Thoracic aorta (tissue), 2 donors: ENCODE measurements around the gene USP48. TPM values are rescaled to one million over a fixed set of nuclear protein-coding genes. Genes with fewer than 3 reads are reported as not detected.
"Not testable (repeated sequence)": the region's sequence is repeated elsewhere in the genome, so short reads cannot be mapped to it uniquely, and the experiment has no call there.

Source experiments
- ATAC-seq: fragments of 150-250 bp; one replicate; pipeline ENCODE4 v1.8.0; 2017; ENCODE audit warnings: low read depth; ENCODE audit not compliant: insufficient number of reproducible peaks, low FRiP score
- DNase-seq: peaks from one replicate; pipeline ENCODE4 v3.0.0-alpha.2; 2020; ENCODE audit warnings: low spot score
- H3K27ac ChIP-seq, 2 donors: fragments of 200-600 bp; sonication (generic); 1 replicate in 1 of 2; 2 replicates in 1 of 2; pipeline ENCODE4 v1.5.1; 2016; ENCODE audit warnings: mild to moderate bottlenecking in 2 of 2, moderate library complexity in 2 of 2
- H3K27me3 ChIP-seq: fragments of 200-600 bp; sonication (generic); replicated peaks from 2 replicates; pipeline ENCODE4 v1.6.0; 2016; ENCODE audit warnings: mild to moderate bottlenecking; ENCODE audit not compliant: insufficient read depth
- H3K36me3 ChIP-seq: fragments of 200-600 bp; sonication (generic); one replicate; pipeline ENCODE4 v1.5.1; 2016
- H3K4me1 ChIP-seq, 2 donors: fragments of 200-600 bp; sonication (generic); 1 replicate in 1 of 2; 2 replicates in 1 of 2; pipeline versions ENCODE4 v1.5.1 to v1.6.0; 2016; ENCODE audit warnings: low read depth in 2 of 2, mild to moderate bottlenecking in 1 of 2; ENCODE audit not compliant: control insufficient read depth in 1 of 2
- H3K4me3 ChIP-seq: fragments of 200-600 bp; sonication (generic); 2 replicates; pipeline ENCODE4 v1.5.1; 2016; ENCODE audit warnings: mild to moderate bottlenecking
- H3K9me3 ChIP-seq: fragments of 200-600 bp; sonication (generic); 2 replicates; pipeline ENCODE4 v1.5.1; 2016
- total RNA-seq, 2 donors: library from RNA; depleted of rRNA; stranded (reverse); fragments of >200 nt; gene quantifications; one replicate each; pipeline versions ENCODE4 v1.1.0 to v1.2.3, GENCODE V29; 2016
- TF ChIP-seq, protein P1 (sequence below): fragments of 200-600 bp; sonication (generic); IDR thresholded peaks from one replicate; pipeline ENCODE4 v1.5.1; 2019; ENCODE audit warnings: antibody characterized with exemption

Gene USP48
- total RNA-seq, 2 donors from 2014 or later = 48.9 to 77.5 TPM

DNA sequence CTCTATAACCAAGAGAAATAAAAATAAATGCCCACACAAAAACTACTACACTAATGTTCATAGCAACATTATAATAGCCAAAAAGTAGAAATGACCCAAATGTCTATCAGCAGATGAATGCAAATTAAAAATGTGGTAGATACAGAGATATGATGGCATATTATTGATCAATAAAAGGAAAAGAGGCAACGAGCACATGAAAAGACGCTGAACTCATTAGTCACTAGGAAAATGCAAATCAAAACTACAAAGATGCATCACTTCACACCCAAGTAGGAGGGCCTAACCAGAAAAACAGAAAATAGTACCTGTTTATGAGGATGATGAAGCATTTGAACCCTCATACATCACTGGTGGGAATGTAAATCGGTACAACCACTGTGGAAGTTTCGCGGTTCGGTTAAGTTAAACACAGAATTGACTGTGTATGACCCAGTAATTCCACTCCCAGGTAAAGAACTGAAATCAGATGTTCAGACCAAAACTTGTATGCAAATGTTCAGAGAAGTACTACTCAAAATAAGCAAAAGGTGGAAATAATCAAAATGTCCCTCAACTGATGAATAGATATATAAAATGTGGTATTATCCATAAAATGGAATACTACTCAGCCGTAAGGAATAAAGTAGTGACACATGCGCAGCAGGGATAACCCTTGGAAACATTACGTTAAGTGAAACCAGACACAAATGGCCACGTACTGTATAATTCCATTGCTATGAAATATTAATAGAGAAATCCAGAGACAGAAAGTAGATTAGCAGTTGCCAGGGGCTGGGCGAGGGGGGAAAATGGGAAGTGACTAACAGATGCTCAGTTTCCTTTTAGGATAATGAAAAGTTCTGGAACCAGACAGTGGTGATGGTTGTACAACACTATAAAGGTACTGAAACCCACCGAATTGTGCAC, 3.1 kb downstream of the USP48 start:
- ATAC-seq (no peak), DNase-seq (no peak)
- H3K27me3 ChIP-seq = no peaks in the 10 kb centered on the region
- H3K36me3 ChIP-seq = no peaks in the 10 kb centered on the region
- no peaks in the 10 kb centered on the region for H3K9me3 ChIP-seq
- peaks cover 5 to 29% of the 10 kb centered on the region in 2 donors for H3K4me1 ChIP-seq
- H3K4me3 ChIP-seq = no peak overlapping the region
- H3K27ac ChIP-seq = no peak overlapping the region
- TF ChIP-seq, protein P1, sequence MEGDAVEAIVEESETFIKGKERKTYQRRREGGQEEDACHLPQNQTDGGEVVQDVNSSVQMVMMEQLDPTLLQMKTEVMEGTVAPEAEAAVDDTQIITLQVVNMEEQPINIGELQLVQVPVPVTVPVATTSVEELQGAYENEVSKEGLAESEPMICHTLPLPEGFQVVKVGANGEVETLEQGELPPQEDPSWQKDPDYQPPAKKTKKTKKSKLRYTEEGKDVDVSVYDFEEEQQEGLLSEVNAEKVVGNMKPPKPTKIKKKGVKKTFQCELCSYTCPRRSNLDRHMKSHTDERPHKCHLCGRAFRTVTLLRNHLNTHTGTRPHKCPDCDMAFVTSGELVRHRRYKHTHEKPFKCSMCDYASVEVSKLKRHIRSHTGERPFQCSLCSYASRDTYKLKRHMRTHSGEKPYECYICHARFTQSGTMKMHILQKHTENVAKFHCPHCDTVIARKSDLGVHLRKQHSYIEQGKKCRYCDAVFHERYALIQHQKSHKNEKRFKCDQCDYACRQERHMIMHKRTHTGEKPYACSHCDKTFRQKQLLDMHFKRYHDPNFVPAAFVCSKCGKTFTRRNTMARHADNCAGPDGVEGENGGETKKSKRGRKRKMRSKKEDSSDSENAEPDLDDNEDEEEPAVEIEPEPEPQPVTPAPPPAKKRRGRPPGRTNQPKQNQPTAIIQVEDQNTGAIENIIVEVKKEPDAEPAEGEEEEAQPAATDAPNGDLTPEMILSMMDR = no peak

GRCh38 chr1:21778405-21778727, 4.6 kb downstream of the USP48 start:
- DNase-seq (no peak), ATAC-seq (no peak)
- H3K4me1 ChIP-seq = peaks cover 8 to 22% of the 10 kb centered on the region in 2 donors
- TF ChIP-seq, protein P1 = no peak
- H3K27ac ChIP-seq = no peak overlapping the region
- H3K9me3 ChIP-seq = no peaks in the 10 kb centered on the region
- no peak overlapping the region for H3K4me3 ChIP-seq
- no peaks in the 10 kb centered on the region for H3K27me3 ChIP-seq
- no peaks in the 10 kb centered on the region for H3K36me3 ChIP-seq

- not testable (repeated sequence) for ATAC-seq, H3K36me3 ChIP-seq, H3K4me3 ChIP-seq, H3K27me3 ChIP-seq, H3K27ac ChIP-seq, H3K9me3 ChIP-seq, DNase-seq
- H3K4me1 ChIP-seq = peaks cover 8 to 21% of the 10 kb centered on the region in 2 donors
Observed at GRCh38 chr1:21776925-21777324, 6.0 kb downstream of the USP48 start.

DNA sequence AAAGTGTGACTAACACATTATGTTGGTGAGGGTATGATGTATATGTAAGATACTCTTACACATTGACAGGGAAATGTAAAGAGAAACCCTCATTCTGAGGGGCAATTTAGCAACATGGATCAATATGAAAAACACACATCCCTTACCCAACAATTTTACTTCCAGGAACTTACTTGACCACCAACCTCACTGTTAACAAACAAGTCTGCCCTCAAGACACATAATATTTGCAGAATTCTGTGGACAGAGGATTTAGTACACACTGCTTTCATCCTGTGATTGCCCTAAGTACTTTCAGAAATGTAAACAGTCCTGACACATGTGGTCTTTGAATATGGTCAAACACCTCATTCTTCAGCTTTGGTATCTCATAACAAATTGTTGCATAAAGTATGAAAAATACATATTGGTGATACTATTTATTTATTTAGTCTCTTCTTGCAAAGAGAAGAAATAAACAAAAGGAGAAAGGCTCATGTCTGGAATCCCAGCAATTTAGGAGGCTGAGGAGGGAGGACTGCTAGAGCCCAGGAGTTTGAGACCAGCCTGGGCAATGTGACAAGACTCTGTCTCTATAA, 6.9 kb downstream of the USP48 start:
- no peak overlapping the region for H3K27ac ChIP-seq
- H3K27me3 ChIP-seq = no peaks in the 10 kb centered on the region
- DNase-seq (no peak), ATAC-seq (no peak)
- peaks cover 3 to 12% of the 10 kb centered on the region in 2 donors for H3K4me1 ChIP-seq
- no peak overlapping the region for H3K4me3 ChIP-seq
- H3K36me3 ChIP-seq = no peaks in the 10 kb centered on the region
- TF ChIP-seq, protein P1 = no peak
- no peaks in the 10 kb centered on the region for H3K9me3 ChIP-seq

GRCh38 chr1:21775550-21775914, 7.4 kb downstream of the USP48 start:
- ATAC-seq (no peak), DNase-seq (no peak)
- TF ChIP-seq, protein P1 = no peak
- Histone ChIP-seq H3K27ac (no peak overlapping the region), H3K9me3 (no peaks in the 10 kb centered on the region), H3K36me3 (no peaks in the 10 kb centered on the region), H3K27me3 (no peaks in the 10 kb centered on the region), H3K4me1 (peaks cover 2 to 10% of the 10 kb centered on the region in 2 donors), H3K4me3 (no peak overlapping the region)
